Subcutaneous adipose tissue (tissue), 4 donors: ENCODE measurements around the gene GEMIN7. TPM values are rescaled to one million over a fixed set of nuclear protein-coding genes. Genes with fewer than 3 reads are reported as not detected.

Experiments
- total RNA-seq, 4 donors: library from RNA; depleted of rRNA; stranded (reverse); fragments of >200 nt; gene quantifications; one replicate each; pipeline ENCODE4 v1.1.0, GENCODE V29; 2016
- TF ChIP-seq, protein P1 (sequence below): fragments of 450-650 bp; IDR thresholded peaks from one replicate; pipeline ENCODE4 v1.5.1; 2016; ENCODE audit warnings: low read depth, mild to moderate bottlenecking, control low read depth, antibody characterized with exemption, moderate library complexity

GEMIN7 gene, protein sequence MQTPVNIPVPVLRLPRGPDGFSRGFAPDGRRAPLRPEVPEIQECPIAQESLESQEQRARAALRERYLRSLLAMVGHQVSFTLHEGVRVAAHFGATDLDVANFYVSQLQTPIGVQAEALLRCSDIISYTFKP
- total RNA-seq, result 10 to 100 TPM; 10.3 to 25.8 (median 19.0) TPM

DNA sequence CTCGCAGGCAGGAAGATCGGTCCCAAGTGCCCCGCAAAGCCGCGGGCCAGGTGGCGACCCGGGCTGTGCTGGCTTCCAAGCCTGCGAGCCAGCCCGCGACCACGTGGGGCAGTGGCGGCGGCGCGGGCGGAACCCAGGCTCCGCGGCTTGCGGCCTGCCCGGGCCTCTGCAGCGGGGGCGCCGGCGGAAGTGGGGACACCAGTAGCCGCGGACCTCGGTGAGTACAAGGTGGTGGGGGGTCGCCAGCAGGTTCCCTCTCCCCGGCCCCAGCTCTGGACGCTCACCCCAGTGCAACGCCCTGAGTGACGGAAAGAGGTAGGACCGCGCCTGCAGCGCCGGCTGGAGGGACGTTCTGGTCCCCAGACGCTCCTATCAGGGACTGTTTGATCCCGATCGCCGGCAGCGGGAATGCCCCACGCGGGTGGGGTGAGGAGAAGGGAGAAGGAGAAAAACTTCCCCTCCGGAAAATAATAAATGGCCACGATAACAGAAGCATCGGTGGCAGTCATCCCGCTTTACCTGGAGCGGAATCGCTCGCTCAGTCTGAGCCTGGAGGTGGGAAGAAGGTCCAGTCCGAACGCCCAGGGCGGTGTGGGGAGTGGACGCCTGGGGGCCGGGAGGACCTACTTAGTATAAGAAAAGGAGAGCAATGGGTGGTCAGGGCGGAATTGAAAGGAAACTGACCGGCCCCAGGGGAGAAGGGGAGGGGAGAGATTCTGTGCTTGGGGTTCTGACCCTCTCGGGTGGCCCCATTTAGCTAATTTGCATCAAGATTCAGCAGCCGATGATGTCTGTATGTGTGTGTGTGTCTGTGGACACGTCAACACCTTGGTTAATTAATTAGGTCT, at the start of gene GEMIN7:
Gene GEMIN7 (plus strand): TSS at position 198 of the 848 bp plus-strand sequence. CDS start 10,855 bp downstream, outside the sequence.
- TF ChIP-seq, protein P1, sequence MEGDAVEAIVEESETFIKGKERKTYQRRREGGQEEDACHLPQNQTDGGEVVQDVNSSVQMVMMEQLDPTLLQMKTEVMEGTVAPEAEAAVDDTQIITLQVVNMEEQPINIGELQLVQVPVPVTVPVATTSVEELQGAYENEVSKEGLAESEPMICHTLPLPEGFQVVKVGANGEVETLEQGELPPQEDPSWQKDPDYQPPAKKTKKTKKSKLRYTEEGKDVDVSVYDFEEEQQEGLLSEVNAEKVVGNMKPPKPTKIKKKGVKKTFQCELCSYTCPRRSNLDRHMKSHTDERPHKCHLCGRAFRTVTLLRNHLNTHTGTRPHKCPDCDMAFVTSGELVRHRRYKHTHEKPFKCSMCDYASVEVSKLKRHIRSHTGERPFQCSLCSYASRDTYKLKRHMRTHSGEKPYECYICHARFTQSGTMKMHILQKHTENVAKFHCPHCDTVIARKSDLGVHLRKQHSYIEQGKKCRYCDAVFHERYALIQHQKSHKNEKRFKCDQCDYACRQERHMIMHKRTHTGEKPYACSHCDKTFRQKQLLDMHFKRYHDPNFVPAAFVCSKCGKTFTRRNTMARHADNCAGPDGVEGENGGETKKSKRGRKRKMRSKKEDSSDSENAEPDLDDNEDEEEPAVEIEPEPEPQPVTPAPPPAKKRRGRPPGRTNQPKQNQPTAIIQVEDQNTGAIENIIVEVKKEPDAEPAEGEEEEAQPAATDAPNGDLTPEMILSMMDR, result no peak

DNA sequence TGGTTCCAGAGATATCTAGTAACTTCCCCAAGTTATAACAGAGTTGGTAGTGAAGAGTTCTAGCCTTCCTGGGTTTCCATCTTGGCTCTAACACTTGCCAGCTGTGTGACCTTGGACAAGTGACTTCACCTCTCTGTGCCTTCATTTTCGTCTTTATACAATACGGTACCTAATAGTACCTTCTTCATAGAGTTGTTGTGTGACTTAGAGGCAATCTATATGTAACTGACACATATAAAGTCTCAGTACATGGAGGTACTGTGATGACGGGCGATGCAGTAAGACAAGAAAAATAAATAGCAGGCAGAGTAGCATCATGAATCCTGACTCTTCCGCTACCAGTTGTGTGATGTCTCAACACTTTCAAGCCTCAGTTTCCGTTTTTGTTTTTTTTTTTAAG, 48.2 kb upstream of the GEMIN7 start:
- TF ChIP-seq, protein P1, result no peak

DNA sequence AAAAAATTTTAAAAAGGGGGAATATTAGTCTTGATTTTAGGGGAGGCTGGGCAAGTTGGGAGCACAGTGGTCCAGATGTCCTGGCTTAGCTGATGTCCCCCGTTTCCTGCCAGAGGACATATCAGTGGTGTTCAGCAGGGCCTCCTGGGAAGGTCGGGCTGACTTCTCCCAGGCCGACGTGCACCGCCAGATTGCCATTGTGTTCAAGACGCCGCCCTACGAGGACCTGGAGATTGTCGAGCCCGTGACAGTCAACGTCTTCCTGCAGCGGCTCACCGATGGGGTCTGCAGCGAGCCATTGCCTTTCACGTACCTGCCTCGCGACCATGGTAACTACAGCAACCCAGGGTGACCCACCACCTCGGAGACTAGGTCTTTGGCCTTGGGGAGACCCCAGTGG, 46.6 kb upstream of the GEMIN7 start:
- TF ChIP-seq, protein P1, result no peak

DNA sequence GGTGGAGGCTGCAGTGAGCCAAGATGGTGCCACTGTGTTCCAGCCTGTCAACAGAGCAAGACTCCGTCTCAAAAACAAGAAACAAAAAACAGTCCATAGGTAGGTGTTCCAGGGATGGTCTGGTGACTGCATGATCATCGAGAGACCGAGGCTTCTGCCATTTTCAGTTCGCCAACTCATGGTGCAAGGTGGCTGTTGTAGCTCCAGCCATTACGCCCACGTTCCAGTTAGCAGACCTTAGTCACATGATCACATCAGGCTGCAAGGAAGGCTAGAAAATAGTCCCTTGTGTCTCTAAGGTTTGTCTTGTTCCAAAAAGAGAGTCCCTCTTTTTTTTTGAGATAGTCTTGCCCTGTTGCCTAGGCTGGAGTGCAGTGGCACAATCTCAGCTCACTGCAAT, 43.3 kb upstream of the GEMIN7 start:
- TF ChIP-seq, protein P1, result no peak

DNA sequence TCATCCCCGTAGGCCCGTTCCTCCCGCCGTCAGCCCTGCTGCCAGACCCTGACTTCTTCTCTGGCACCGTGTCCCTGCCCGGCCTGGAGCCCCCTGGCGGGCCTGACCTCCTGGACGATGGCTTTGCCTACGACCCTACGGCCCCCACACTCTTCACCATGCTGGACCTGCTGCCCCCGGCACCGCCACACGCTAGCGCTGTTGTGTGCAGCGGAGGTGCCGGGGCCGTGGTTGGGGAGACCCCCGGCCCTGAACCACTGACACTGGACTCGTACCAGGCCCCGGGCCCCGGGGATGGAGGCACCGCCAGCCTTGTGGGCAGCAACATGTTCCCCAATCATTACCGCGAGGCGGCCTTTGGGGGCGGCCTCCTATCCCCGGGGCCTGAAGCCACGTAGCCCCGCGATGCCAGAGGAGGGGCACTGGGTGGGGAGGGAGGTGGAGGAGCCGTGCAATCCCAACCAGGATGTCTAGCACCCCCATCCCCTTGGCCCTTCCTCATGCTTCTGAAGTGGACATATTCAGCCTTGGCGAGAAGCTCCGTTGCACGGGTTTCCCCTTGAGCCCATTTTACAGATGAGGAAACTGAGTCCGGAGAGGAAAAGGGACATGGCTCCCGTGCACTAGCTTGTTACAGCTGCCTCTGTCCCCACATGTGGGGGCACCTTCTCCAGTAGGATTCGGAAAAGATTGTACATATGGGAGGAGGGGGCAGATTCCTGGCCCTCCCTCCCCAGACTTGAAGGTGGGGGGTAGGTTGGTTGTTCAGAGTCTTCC, 41.5 kb upstream of the GEMIN7 start:
- TF ChIP-seq, protein P1, result no peak

DNA sequence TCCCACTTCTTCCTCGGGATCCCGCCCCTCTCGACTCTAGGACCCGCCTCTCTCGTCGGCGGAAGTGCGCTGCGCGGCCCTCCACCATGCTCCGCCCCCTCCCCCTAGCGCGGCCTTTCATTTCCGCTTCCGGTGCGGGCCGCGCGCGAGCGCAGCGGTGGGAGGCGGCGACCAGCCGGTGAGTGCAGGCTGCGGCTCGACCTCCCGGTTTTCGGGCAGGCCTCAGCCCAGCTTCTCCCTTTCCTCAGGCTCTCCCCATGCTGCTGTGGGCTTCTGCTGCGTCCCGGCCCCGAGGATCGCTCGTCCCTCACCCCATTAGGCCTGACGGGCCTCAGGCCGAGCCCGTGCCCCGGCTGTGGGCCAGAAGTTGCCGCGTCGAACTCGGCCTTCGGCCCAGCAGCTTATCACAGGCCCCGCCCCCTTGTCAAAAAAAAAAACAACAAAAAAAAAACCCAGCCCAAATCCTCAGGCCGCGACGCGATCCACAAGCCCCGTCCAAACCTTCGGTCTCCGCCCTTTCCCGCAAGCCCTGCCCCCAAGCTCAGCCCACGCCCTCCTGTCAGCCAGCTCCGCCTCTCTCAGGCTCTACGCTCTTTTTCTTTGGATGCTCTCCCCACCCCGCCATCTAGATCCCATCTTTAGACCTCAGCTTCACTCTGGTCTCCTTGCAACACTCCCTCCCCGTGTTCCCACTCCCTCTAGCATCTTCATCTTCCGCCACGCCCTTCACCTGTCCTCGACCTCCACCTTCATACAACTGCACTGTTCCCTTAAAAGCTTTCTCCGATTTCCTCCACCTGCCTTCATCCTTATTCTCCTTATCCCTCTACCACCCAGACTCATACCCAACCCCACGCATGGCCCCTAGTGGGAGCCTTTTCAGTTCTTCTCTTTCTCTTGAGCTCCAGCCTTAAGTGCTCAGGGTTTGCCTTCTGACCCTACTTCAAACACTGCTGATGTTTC, 39.8 kb upstream of the GEMIN7 start, which contains the start of gene CLASRP:
Gene CLASRP (plus strand): TSS at position 115 of the 963 bp plus-strand sequence. CDS start 1,168 bp downstream, outside the sequence.
- TF ChIP-seq, protein P1, result no peak
